A549 treated with GW870086 at 1 μM for 4 hours (cell line): Measurements from ENCODE around the gene IFI27. TPM values are rescaled to one million over a fixed set of nuclear protein-coding genes. Genes with fewer than 3 reads are reported as not detected.

ENCODE experiments used
- total RNA-seq: library from RNA; stranded (reverse); fragments of 200-300 nt; extraction: Qiagen RNA extraction; gene quantifications from 5 replicates; pipeline ENCODE4 v1.2.3, GENCODE V29; 2022; ENCODE audit warnings: low read depth

Gene IFI27
- 0.47 to 2.4 TPM (median 1.8 TPM) in 5 replicates for total RNA-seq

DNA sequence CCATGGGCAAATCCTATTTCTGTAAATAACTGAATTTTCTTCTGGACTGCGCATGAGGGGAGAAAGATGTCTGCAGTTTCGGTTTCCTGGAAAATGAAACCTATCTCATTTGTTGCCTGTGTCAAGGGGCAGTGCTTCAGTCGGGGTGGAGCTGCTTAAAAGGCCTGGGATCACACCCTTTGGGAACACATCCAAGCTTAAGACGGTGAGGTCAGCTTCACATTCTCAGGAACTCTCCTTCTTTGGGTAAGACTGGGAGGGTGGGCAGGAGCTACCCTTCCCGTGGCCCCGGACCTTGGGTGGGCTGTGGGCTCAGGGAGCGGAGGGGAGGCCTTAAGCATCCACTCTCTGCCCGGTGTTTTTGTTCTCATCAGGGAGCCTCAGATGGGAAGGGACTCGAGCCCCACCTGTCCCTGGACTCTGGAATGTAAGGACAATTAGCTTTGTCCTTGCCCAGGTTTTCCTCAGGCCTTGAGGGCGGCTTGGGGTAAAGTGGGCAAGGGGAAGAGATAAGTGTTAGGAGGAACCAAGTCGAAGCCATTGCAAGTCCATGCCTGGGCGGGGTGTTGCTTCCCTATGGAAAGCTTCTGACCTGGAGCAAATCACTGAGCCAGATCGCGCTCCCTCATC is at the start of gene IFI27:
IFI27 (plus strand) TSS at position 185 of the 630 bp plus-strand sequence.

DNA sequence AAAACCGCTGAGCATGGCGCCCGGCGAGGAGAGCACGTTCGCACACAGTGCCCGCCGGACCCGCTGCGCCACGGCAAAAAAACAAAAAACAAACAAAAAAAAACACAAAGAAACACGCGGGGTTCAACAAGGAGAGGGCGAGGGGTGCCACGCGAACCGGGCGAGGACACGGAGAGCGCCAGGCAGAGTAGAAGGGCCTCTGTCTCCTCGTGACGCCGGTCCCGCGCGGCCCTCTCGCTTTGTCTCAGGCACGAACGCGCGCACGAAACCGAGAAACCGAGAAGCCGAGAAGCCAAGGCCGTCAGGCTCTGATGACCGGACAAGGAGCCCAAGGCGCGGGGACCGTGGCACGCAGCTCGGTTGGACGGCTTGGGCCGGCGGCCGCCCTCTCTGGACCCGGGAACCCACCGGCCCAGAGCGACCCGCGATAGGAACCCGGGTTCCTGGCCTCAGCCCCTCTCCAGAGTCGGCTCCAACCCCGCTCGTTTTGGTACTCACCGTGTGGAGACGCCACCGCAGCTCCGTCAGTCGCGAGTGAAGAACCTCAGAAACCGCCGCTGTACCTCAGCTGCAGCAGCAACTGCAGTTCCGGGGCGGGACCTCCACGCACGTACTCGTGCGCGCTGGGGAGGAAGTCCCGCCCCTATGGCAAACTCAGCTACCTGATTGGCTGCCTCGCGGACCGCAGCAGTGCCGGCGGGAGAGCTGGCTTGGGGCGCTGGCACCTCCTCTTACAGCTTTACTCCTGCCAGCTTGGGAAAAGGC is 29.7 kb upstream of the IFI27 start, which contains the start of the genes DDX24 and IFI27L1:
DDX24 (minus strand) TSS at position 582 of the 765 bp plus-strand sequence. CDS start 1,460 bp downstream, outside the sequence.
IFI27L1 (plus strand) TSS at position 690 of the 765 bp plus-strand sequence. CDS start 15,628 bp downstream, outside the sequence.

DNA sequence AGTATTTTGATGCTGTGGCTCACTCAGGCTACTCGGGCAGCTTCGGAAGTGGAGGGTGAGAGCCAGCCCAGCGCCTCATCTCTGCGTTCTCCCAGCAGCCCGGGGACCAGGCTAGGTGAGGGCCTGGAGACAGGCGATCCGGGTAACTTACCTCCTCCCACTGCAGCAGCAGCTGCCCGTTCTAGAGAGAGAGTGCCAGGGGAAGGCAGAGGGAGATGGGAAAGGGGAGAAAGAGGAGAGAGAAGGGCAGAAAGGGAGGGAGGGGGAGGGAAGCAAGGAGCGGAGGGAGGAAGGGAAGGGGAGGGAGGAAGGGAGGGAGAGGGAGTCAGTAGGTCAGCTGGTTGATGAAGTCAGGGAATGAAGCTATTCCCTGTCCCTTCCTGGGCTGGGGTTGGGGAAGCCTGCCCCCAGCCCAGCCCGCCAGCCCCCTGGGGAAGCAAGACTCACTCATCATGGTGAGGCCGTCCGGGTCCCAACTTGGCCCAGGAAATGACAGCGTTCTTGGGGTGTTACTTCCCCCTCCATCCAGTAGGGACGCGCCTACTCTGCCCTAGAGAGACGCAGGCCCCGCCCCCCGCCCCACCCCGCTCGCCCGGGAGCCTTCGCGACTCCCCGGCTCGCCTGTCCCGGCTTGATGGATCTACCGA is 18.7 kb downstream of the IFI27 start, which contains the start of gene IFI27L2:
IFI27L2 (minus strand) TSS at position 494 of the 647 bp plus-strand sequence; CDS start at position 454, 40 bp downstream.

Other genes starting within 250 kb of the IFI27 start
- gene FAM181A, start 183.4 kb upstream of the IFI27 start, total RNA-seq, result not detected in 5 replicates
- 0.65 to 1.7 TPM (median 0.75 TPM) in 5 replicates for gene ASB2, start 134.2 kb upstream of the IFI27 start, total RNA-seq
- not detected in 5 replicates for gene CCDC197, start 113.4 kb upstream of the IFI27 start, total RNA-seq
- gene OTUB2, start 84.4 kb upstream of the IFI27 start, total RNA-seq, result 3.5 to 4.9 TPM (median 3.7 TPM) in 5 replicates
- gene DDX24, start 29.5 kb upstream of the IFI27 start, total RNA-seq, result 155 to 183 TPM (median 177 TPM) in 5 replicates
- 18.3 to 22.4 TPM (median 20.2 TPM) in 5 replicates for gene IFI27L1, start 29.4 kb upstream of the IFI27 start, total RNA-seq
- 53.9 to 68.4 TPM (median 56.1 TPM) in 5 replicates for gene IFI27L2, start 18.9 kb downstream of the IFI27 start, total RNA-seq
- 0.22 to 0.51 TPM (median 0.38 TPM) in 5 replicates for gene PPP4R4, start 63.6 kb downstream of the IFI27 start, total RNA-seq
- gene SERPINA10, start 182.5 kb downstream of the IFI27 start, total RNA-seq, result 0.03 TPM in 1 of 5 replicates, not detected in the others
- gene SERPINA6, start 212.6 kb downstream of the IFI27 start, total RNA-seq, result 0.93 to 1.5 TPM (median 1.2 TPM) in 5 replicates